HUES48 (cell line): ENCODE data around the gene MYOCD.
"Not testable (repeated sequence)": the region's sequence is repeated elsewhere in the genome, so short reads cannot be mapped to it uniquely, and the experiment has no call there.

ENCODE experiments used
- H3K27ac ChIP-seq: one replicate; pipeline ENCODE4 v1.7.0; 2013; ENCODE audit warnings: low read depth, low read length, inconsistent platforms
- H3K27me3 ChIP-seq: 2 replicates; pipeline ENCODE4 v1.6.1; 2013; ENCODE audit warnings: mild to moderate bottlenecking, low read length; ENCODE audit not compliant: control insufficient read depth, insufficient read depth
- H3K36me3 ChIP-seq: 2 replicates; pipeline ENCODE4 v1.6.1; 2013; ENCODE audit warnings: low read length; ENCODE audit not compliant: control insufficient read depth, insufficient read depth
- H3K4me1 ChIP-seq: 2 replicates; pipeline ENCODE4 v1.6.1; 2013; ENCODE audit warnings: mild to moderate bottlenecking, low read length; ENCODE audit not compliant: control insufficient read depth, insufficient read depth
- H3K4me3 ChIP-seq: 2 replicates; pipeline ENCODE4 v1.5.1; 2013; ENCODE audit warnings: mild to moderate bottlenecking, low read depth, low read length
- H3K9ac ChIP-seq: 2 replicates; pipeline ENCODE4 v1.6.1; 2013; ENCODE audit warnings: mild to moderate bottlenecking, low read depth, low read length, moderate library complexity
- H3K9me3 ChIP-seq: 2 replicates; pipeline ENCODE4 v1.6.1; 2013; ENCODE audit warnings: low read length; ENCODE audit not compliant: control insufficient read depth, insufficient read depth

MYOCD gene

DNA sequence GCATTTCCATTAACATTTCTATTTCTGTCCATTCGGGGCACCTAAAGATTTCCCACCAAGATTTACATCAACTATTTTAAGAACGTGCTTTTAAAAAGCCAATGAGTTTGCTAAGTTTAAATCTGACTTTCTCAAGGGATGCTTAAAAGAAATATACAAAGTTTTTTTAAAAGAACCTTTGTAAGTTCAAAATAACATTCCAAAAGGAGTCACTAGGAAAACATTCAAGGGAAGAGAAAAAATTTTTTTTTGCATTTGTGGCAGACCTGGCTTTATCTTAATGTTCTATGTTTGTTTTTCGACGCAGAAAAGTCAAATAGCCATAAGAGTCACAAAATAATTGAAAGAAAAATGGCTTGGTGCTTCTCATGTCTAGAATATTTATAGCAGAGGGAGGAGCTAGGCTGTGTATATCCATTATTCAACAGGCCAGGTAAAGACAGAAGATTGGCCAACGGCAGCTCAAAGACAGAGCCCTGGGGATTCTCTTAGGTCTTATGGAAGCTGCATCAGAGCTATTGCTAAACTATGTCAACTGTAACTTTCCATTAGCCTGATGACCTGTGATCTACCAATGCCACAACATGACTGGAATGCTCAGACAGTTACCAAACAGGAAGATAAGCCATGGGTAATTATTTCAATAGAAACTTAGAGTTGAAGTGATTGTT lies 37.8 kb upstream of the MYOCD start:
- Histone ChIP-seq H3K4me3 (no peak overlapping the region), H3K27ac (no peak overlapping the region), H3K27me3 (no peaks in the 10 kb centered on the region), H3K9ac (no peak overlapping the region), H3K9me3 (no peaks in the 10 kb centered on the region), H3K4me1 (peaks cover 21% of the 10 kb centered on the region), H3K36me3 (no peaks in the 10 kb centered on the region)

GRCh38 chr17:12631076-12631475 lies 34.6 kb upstream of the MYOCD start:
- Histone ChIP-seq H3K9me3 (no peaks in the 10 kb centered on the region), H3K27ac (no peak overlapping the region), H3K36me3 (no peaks in the 10 kb centered on the region), H3K4me1 (peaks cover 13% of the 10 kb centered on the region), H3K4me3 (no peak overlapping the region), H3K27me3 (no peaks in the 10 kb centered on the region), H3K9ac (no peak overlapping the region)

GRCh38 chr17:12632785-12633184 lies 32.9 kb upstream of the MYOCD start:
- Histone ChIP-seq H3K9ac (no peak overlapping the region), H3K9me3 (no peaks in the 10 kb centered on the region), H3K4me3 (no peak overlapping the region), H3K36me3 (no peaks in the 10 kb centered on the region), H3K27ac (no peak overlapping the region), H3K4me1 (peaks cover 14% of the 10 kb centered on the region; the same call in 1 of the 2 replicates), H3K27me3 (no peaks in the 10 kb centered on the region)

GRCh38 chr17:12634789-12635414 lies 30.8 kb upstream of the MYOCD start:
- H3K9ac ChIP-seq: no peak overlapping the region
- no peaks in the 10 kb centered on the region for H3K27me3 ChIP-seq
- no peak overlapping the region for H3K4me3 ChIP-seq
- peaks cover 14% of the 10 kb centered on the region; the same call in 1 of the 2 replicates for H3K4me1 ChIP-seq
- no peak overlapping the region for H3K27ac ChIP-seq
- no peaks in the 10 kb centered on the region for H3K36me3 ChIP-seq
- no peaks in the 10 kb centered on the region for H3K9me3 ChIP-seq

DNA sequence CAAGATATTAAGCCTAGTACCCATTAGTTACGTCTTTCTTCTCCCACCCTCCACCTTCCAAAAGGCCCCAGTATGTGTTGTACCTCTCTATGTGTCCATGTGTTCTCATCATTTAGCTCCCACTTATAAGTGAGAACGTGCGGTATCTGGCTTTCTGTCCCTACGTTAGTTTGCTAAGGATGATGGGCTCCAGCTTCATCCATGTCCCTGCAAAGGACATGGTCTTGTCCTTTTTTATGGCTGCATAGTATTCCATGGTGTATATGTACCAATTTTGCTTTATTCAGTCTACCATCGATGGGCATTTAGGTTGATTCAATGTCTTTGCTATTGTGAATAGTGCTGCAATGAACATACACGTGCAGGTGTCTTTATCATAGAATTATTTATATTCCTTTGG lies 29.7 kb upstream of the MYOCD start:
- not testable (repeated sequence) for H3K9me3 ChIP-seq, H3K27me3 ChIP-seq, H3K27ac ChIP-seq, H3K36me3 ChIP-seq, H3K4me3 ChIP-seq, H3K9ac ChIP-seq
- H3K4me1 ChIP-seq: peaks cover 11% of the 10 kb centered on the region; the same call in 1 of the 2 replicates

DNA sequence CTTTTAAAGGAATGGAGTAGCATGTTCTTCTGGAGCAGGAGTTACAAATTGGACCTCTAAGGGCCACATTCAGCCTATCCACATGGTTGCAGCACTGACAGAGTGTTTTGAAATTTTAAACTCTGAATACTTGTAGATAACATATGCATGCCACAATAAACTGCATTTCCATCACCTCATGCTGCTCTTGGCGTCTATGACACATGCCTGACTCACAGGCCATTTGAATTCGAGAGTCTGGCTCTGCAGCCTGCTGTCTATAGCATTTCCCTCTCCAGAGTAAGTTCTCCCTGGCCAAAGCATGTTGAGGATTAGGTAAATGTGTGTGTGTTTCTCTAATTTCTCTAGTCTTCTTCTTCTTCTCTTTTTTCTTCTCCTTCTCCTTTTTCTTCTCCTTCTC lies 28.7 kb upstream of the MYOCD start:
- Histone ChIP-seq H3K9me3 (no peaks in the 10 kb centered on the region), H3K27me3 (no peaks in the 10 kb centered on the region), H3K36me3 (no peaks in the 10 kb centered on the region), H3K4me1 (peaks cover 9% of the 10 kb centered on the region; the same call in 1 of the 2 replicates), H3K27ac (peak overlapping the region; percentile 70), H3K9ac (no peak overlapping the region), H3K4me3 (no peak overlapping the region)

DNA sequence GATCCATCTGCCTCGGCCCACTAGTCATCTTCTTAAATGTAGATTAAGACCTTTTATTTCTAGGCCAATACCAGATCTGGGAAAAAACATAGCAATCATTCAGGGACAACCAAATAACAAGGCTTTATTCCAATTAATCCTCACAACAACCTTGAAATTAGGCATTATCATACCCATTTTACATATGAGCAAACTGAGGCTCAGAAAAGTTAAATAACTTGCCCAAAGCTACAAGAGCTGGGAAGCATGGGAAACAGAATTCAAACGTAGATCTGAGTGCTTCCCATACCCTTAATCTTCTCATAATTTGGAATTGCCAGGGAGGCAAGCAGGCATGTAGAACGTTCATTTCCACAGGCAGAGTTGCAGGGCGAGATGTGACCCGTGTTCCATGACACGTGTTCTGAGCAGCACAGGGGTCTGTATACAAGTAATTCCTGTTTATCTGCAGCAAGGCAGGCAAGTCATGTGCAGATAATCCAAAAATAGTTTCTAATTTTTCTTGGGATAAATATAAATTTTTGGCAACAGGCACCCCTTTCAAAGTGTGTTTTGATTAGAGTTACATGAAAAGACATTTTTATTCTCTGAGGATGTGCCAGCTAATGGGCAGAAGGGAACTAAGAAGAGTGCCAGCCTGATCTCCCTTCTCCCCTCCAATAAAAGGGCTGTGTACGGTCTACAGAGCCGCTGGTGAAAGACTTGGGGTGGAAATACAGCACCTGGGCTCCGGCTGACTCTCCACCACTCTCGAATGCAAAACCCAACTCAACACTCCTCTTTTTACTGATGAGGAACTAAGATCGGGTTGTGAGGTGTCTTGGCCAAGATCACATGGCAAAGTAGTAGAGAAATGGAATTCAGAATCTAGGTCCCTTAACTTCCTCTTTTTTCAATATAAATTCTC lies 27.7 kb upstream of the MYOCD start:
- Histone ChIP-seq H3K27me3 (no peaks in the 10 kb centered on the region), H3K27ac (peak overlapping the region; percentile 62), H3K4me3 (no peak overlapping the region), H3K9ac (no peak overlapping the region), H3K4me1 (peaks cover 9% of the 10 kb centered on the region; the same call in 1 of the 2 replicates), H3K36me3 (no peaks in the 10 kb centered on the region), H3K9me3 (no peaks in the 10 kb centered on the region)

- Histone ChIP-seq H3K27ac (no peak overlapping the region), H3K9ac (no peak overlapping the region), H3K4me1 (peaks cover 18% of the 10 kb centered on the region), H3K27me3 (no peaks in the 10 kb centered on the region), H3K4me3 (no peak overlapping the region), H3K9me3 (no peaks in the 10 kb centered on the region), H3K36me3 (no peaks in the 10 kb centered on the region)
Measured at GRCh38 chr17:12640364-12640763, 25.3 kb upstream of the MYOCD start.

DNA sequence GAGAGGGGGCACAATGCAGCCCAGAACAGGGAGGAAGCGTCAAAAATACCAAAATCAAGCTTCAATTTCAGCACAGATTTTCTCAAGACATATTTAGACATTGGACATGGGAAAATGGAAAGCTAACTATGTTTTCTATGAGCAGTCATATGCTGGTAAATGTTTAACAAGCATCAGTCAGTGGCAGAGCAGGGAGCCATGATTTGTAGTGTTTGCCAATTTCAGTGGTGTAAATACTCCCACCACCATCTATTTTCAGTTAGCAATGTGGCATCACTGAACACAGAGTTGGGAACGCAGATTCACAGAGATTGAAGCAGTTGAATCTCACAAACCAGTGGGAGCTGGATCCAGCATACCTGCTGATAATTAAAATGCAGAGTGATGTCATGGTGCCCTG lies 24.6 kb upstream of the MYOCD start:
- H3K4me3 ChIP-seq: no peak overlapping the region
- H3K36me3 ChIP-seq: no peaks in the 10 kb centered on the region
- no peaks in the 10 kb centered on the region for H3K9me3 ChIP-seq
- peaks cover 18% of the 10 kb centered on the region for H3K4me1 ChIP-seq
- no peaks in the 10 kb centered on the region for H3K27me3 ChIP-seq
- no peak overlapping the region for H3K27ac ChIP-seq
- H3K9ac ChIP-seq: no peak overlapping the region

DNA sequence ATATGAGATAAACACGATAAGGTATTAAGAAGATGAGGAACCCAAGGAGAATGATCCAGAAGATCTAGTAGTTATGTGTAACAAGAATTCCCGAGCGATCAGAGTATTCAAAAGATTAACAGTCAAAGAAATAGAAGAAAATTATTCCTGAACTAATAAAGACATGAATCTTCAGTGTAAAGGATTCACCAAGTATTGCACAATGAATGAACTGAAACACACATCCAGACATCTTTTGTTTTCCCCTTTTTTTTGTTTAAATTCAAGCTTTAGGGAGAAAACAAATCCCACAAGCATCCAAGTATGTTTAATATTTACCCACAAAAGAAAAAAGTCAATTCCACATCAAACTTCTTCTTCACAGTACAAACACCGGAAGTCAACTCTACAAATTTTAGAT lies 23.7 kb upstream of the MYOCD start:
- Histone ChIP-seq H3K27me3 (no peaks in the 10 kb centered on the region), H3K9me3 (no peaks in the 10 kb centered on the region), H3K36me3 (no peaks in the 10 kb centered on the region), H3K4me1 (peaks cover 15% of the 10 kb centered on the region), H3K4me3 (no peak overlapping the region), H3K9ac (no peak overlapping the region), H3K27ac (no peak overlapping the region)

- Histone ChIP-seq H3K4me3 (no peak overlapping the region; the same call in 1 of the 2 replicates), H3K4me1 (peaks cover 9% of the 10 kb centered on the region), H3K36me3 (no peaks in the 10 kb centered on the region), H3K9me3 (no peaks in the 10 kb centered on the region), H3K27me3 (no peaks in the 10 kb centered on the region), H3K9ac (no peak overlapping the region), H3K27ac (peak overlapping the region; percentile 53)
Measured at GRCh38 chr17:12643822-12644221, 21.9 kb upstream of the MYOCD start.
